ENCODE results near the gene NFS1.
"Not testable (repeated sequence)": the region's sequence is repeated elsewhere in the genome, so short reads cannot be mapped to it uniquely, and the experiment has no call there.

NFS1 gene

GRCh38 chr20:35710039-35710438 is 10.9 kb upstream of the NFS1 start:
- DNase-seq (ENCODE audit: extremely low read depth in 1 of 2, low read depth in 1 of 2): no peak

- DNase-seq (ENCODE audit: extremely low read depth in 1 of 2, low read depth in 1 of 2): no peak
Observed at GRCh38 chr20:35709259-35709658, 10.1 kb upstream of the NFS1 start.

DNA sequence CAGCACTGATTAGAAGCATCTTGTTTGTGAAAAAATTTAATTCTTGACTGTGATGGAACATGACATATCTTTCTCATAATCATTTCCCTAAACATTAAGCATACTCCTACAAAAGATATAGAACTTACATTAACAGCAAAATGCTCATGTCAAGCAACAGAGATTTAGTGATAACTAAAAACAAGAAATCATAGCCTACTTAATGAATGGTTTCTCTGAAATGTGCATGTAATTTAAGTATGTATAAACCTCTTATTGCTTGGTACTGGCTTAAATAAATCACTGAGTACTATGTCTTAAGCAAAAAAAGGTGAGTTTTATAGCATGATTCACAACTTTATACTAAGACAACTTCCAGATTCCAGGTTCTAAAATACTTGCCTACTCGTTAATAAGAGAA is 9.3 kb upstream of the NFS1 start:
- no peak for DNase-seq (ENCODE audit: extremely low read depth in 1 of 2, low read depth in 1 of 2)

GRCh38 chr20:35706591-35707529 is 7.7 kb upstream of the NFS1 start:
- not testable (repeated sequence) for DNase-seq (ENCODE audit: extremely low read depth in 1 of 2, low read depth in 1 of 2)

GRCh38 chr20:35705894-35706293 is 6.7 kb upstream of the NFS1 start:
- not testable (repeated sequence) for DNase-seq (ENCODE audit: extremely low read depth in 1 of 2, low read depth in 1 of 2)

- DNase-seq (ENCODE audit: extremely low read depth in 1 of 2, low read depth in 1 of 2): no peak
Observed at GRCh38 chr20:35704514-35705261, 5.5 kb upstream of the NFS1 start.

DNA sequence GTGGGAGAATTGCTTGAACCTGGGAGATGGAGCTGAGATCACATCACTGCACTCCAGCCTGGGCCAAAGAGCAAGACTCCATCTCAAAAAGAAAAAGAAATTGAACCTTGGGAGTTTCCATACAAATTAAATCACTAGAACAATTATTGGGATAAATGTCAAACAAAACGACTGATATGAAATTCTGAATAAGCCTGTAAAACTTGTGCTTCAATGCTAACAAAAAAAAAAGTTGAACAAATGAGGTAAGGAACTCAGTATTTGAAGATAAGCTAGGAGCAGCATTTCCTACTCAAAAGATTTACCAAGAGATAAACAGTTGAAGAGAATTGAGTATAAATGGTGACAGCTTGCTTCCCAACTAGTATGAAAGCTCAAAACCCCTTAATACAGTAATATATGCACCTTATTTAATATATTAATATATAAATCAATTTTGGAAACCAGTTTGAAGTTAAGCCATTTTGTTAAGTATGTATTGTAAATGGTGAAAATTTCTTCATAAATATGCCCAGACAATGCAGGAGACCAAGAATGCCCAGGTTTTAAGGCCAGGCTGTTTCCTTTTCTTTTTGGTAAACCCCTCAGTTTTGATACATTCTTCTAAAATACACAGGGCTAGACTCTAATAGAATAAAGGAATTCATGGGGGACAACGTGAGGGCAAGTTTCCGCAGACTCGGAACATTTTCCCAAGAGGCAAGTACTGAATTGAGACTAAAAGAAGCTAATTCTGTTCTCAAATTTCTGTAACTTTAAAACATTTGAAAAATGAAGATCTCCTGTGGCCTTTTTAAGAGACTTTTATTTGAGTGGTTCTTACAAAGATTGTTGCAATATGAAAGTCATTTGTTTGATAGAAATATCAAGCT is 3.9 kb upstream of the NFS1 start:
- DNase-seq (ENCODE audit: extremely low read depth in 1 of 2, low read depth in 1 of 2): no peak

GRCh38 chr20:35702051-35702823 is 3.1 kb upstream of the NFS1 start:
- no peak for DNase-seq (ENCODE audit: extremely low read depth in 1 of 2, low read depth in 1 of 2)

- no peak for DNase-seq (ENCODE audit: extremely low read depth in 1 of 2, low read depth in 1 of 2)
Observed at GRCh38 chr20:35700625-35701148, 1.5 kb upstream of the NFS1 start.

DNA sequence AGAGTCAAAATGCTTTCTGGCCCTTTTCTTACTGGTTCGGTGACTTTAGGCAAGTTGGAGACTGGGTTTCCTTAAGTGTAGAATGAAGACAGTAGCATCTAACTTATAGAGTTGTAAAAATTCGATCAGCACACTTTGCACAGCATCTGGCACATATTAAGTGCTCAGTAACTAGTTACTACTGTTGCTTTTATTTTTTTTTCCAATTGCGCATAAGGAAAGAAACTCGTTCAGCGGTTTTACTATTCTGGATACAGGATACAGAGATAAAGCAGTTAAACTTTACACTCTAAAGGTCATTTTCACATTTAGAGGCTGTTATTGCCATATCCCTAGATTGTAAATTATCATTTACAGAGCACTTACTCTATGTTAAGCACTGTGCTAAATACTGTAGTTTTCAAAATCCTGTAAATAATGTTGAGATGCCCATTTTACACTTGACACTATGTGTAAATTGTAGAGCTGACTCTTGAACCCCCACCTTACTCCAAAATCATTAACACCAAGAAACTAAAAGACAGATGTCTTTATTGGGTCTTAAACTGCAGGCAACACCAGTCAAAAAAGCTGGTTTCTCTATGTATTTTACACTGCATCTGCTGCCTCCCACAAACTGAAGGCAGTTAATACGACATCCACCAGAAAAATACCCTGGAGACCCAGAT is 939 bp upstream of the NFS1 start:
- DNase-seq (ENCODE audit: extremely low read depth in 1 of 2, low read depth in 1 of 2): no peak

DNA sequence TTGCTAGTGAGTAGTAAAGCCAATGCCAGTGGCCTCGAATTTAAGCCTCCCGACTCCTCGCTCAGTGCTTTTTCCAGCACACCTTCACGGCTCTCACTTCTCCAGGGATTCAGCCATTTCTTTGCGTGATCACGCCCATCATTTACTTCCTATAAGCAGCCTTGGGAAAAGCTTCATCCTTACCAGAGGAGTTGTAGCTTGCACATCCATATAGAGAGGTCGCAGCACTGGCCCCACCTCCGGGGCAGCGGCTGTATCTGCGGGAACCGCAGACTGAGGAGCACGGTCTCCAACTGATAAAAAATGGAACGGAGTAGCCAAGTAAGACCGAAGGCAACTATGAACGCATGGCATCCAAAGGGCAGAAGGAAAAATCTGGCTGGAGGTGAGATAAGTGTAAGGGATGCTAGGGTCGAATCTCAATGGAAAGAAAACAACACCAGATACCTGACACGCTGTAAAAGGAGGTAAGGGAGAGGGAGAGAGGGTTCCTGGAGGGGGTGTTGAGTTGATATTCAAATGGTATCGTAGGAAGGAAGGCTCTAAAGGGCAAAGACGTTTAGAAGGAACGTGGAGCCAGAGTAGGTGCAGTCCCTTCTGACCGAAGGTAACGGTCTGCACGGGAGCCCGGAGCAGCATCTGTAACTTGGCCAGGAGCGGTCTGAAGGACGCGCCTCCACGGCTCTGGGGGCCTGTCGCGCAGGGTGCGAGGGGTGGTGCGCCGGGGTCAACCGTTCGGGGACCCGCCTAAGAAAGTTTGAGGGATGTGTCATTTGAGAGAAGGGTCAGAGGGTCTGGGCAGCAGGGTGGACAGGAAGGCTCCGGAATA is 640 bp downstream of the NFS1 start:
- no peak for DNase-seq (ENCODE audit: extremely low read depth in 1 of 2, low read depth in 1 of 2)

DNA sequence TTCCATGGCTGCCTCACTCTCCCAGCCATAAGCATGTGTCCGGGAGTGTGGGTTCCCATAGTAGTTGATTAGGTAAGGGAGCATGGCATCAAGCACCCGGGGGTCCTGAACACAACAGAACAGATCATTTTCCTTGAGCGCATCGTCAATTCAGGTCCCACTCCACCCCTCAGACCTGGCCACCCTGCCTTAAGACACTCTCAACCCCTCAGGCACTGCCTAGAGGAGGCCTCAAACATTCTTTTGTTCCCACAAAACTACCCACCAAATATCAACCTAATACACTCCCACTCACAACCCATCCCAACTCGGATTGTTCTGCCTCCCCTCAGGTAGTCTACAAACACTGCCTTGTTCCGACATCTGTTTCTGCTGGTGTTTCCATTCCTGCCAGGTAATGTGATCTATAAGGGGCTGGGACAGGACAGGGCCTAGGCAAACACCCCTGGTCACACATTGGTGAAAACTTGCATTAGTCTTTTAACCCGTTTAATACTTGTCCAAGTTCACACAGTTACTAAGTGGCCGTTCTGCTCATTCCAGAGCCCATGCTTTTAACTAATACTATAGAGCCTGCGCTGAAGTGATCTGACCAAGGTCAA is 1.4 kb downstream of the NFS1 start:
- DNase-seq (ENCODE audit: extremely low read depth in 1 of 2, low read depth in 1 of 2): no peak

GRCh38 chr20:35695978-35696377 is 3.2 kb downstream of the NFS1 start:
- DNase-seq (ENCODE audit: extremely low read depth in 1 of 2, low read depth in 1 of 2): no peak

- no peak for DNase-seq (ENCODE audit: extremely low read depth in 1 of 2, low read depth in 1 of 2)
Observed at GRCh38 chr20:35695245-35695749, 3.9 kb downstream of the NFS1 start.

GRCh38 chr20:35690265-35690664 is 8.9 kb downstream of the NFS1 start:
- DNase-seq (ENCODE audit: extremely low read depth in 1 of 2, low read depth in 1 of 2): no peak

GRCh38 chr20:35686872-35687271 is 12.3 kb downstream of the NFS1 start:
- not testable (repeated sequence) for DNase-seq (ENCODE audit: extremely low read depth in 1 of 2, low read depth in 1 of 2)

DNA sequence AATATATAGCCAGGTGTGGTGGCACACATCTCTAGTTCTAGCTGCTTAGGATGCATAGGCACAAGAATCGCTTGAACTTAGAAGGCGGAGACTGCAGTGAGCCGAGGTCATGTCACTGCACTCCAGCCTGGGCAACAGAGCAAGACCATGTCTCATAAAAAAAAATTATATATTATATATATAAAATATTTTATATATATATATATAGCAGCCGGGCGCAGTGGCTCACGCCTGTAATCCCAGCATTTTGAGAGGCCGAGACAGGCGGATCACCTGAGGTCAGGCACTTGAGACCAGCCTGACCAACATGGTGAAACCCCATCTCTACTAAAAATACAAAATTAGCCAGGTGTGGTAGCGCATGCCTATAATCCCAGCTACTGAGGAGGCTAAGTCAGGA is 13.8 kb downstream of the NFS1 start:
- DNase-seq (ENCODE audit: extremely low read depth in 1 of 2, low read depth in 1 of 2): not testable (repeated sequence)

- no peak for DNase-seq (ENCODE audit: extremely low read depth in 1 of 2, low read depth in 1 of 2)
Observed at GRCh38 chr20:35681960-35682359, 17.2 kb downstream of the NFS1 start.
